ENCODE measurements around the gene PER2.

DNA sequence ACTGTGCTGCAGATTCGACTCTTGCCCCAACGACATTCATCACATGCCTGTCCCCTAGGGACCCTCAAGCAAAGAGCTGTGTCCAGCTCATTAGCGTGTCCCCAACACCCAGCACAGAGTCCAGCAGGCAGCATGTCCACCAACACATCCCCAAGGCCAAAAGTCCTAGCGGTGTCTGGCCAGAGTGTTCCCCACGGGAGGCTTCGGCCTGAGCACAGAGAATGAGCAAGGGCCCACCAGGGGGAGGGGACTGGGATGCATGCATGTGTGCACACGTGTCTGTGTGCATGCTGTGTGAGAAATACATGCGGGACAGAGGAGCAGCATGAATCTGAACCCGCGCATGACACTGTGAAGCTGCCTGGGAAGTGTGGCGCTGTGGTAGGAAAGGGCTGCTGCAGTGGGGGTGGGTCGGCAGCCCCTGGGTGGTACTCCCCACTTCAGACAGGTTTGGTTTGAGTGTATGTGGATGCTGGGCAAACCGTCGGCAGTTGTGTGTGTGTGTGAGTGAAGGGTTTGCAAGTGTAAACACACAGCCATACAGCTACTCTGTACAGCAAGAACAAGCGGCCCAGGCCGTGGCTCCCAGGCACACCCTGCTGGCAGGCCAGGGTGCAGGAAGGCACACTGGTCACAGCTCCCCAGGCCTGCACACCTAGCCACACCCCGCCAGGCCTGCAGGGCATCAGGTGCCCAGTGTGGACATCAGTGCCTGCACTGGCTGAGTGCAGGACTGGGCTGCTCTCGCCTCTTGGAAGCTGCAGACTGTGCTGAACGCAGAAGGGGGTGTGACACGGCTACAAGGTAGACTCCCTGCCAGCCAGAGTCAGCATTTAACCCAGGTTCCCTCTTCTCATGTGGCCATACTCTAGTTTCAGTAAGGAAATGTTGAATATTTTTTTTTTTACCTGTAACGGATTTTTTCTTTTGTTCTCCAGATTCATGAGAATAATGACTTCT is 29.1 kb downstream of the PER2 start:
- TF ChIP-seq EZH2 (IDR thresholded peaks at IDR 0.05; ENCODE audit: insufficient read depth, poor library complexity, severe bottlenecking) (no peak), EZH2phosphoT487 (IDR thresholded peaks at IDR 0.05; ENCODE audit: insufficient read depth, low read depth) (no peak)

Measured in GM23248 (cell line).